Vein endothelial cell (primary cell): ENCODE measurements around the gene BRD3OS. TPM values are rescaled to one million over a fixed set of nuclear protein-coding genes. Genes with fewer than 3 reads are reported as not detected.

Experiments used
- total RNA-seq: library from RNA; depleted of rRNA; stranded (reverse); fragments of >200 nt; gene quantifications from 2 replicates; pipeline ENCODE4 v1.2.3, GENCODE V29; 2012

BRD3OS gene, protein sequence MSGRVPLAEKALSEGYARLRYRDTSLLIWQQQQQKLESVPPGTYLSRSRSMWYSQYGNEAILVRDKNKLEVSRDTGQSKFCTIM
- 19.9 and 20.1 TPM in 2 replicates for total RNA-seq

DNA sequence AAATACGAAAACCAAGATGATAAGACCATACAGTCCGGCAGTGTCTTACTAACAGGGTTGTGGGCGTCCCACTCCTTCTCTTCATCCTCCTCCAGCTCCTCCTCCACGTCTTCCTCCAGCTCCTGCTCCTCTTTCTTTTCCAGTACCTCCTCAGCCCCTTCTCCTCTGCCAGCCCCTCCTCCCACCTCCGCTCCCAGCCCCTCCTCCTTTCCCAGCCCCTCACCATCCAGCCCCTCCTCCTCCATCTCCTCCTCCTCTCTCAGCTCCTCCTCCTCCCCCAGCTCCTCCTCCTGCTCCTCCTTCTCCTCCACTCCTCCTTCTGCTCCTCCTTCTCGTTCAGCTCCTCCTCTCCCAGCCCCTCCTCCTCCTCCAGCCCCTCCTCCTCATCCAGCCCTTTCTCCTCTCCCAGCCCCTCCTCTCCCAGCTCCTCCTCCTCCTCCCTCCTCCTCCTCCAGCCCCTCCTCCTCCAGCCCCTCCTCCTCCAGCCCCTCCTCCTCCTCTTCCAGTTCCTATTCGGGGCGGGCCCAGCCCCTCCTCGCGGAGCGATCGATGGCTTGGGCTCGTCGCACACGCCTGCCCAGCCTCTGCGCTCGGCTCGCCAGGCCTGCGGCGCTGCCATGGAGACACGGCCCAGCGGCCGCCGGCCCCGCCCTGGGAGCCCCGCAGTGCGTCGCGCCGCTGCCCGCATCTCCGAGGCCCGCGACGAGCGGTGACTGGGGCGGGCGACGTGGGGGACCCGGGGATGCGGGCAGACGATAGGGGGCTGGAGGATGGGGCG, at the start of gene BRD3OS:
Gene BRD3OS, plus strand, starts transcription at position 654 of the 778 bp plus-strand sequence. CDS start 1,267 bp downstream, outside the sequence.

DNA sequence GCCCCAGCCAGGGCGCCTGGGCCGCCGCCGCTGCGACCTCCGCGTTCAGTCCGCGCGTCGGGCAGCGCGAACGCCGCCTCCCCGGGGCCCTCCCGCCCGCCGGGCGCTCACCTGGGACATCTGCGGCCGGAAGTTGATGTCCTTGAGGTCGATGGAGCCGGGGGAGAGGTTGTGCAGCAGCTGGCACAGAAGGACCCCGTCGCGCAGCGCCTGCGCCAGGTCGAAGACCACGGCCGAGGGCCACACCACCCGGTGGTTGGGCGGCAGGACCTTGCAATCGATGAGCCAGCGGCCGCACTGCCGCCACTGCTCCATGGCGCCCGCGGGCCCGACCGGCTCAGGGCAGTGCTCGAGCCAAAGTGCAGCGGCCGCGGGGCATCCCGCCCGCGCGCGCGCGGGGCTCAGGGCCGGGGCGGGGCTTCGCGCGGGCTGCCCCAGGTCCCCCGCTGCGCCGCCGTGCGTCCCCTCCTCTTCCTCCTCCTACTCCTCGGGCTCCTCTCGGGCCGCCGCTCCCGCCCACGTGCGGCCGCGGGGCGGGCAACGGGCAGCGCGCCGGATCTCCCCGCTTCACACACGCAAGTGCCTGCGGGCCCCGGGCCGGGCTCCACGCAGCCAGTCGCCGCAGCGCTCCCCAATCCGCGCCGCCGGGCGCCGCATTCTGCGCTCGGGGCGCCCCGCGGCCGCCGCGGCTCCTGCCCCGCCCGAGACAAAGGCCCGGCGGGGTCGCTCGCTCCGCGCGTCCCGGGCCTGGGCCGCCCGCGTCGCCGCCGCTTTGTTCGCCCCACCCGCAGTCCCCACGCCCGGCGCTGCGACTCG, 33.1 kb upstream of the BRD3OS start, which contains the start of gene VAV2:
Gene VAV2, minus strand, starts transcription at position 361 of the 816 bp plus-strand sequence. Its CDS starts 46 bp downstream, at position 315.

DNA sequence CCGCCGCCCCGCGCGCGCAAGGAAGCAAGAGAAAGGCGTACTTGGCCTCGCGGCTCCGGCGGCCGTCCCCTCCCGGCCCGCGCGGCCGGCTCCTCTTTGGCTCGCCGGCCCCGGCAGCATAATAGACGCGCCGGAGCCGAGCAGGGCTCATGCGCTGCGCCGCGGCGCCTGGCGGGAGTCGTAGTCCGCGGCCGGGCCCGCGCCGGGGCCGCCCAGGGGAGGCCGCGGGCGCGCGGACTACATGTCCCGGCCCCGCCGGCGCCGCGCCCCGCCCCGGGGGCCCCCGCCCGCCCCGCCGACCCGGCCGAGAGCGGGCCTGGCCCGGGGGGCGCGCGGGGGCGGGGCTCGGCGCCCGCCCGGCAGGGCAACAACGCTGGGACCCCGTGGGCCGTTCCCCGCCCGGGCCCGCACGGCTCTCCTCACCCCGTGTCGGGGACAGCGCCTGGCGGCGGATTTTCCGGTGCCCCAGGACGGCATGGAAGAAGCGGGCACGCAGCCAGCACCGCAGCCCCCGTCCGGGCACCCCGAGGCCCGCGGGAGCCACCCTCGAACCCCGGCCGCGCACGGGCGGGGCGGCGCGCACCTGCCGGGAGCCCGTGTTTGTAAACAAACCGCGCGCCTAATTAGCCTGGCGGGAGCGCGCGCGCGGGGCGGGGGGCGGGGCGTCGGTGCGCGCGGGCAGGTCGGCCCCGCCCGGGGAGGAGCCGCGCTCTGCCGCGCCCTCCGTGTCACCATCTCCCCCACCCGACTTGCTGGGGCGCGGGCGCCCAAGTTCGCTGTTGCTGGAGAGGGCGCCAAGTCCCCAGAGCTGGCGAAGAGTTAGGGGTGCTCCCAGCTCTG, 42.8 kb downstream of the BRD3OS start, which contains the start of gene BRD3:
Gene BRD3, minus strand, starts transcription at position 123 of the 840 bp plus-strand sequence. CDS start 14,549 bp downstream, outside the sequence.

Other genes with a start within 250 kb of the BRD3OS start
- 15.0 and 16.2 TPM in 2 replicates for gene VAV2, start 33.2 kb upstream of the BRD3OS start, total RNA-seq
- 5.5 and 9.1 TPM in 2 replicates for gene BRD3, start 42.5 kb downstream of the BRD3OS start, total RNA-seq
- 27.4 and 32.9 TPM in 2 replicates for gene WDR5, start 110.6 kb downstream of the BRD3OS start, total RNA-seq
- gene RNU6ATAC, start 139.1 kb downstream of the BRD3OS start, total RNA-seq: not detected in 2 replicates